K562 (cell line): ENCODE results near the gene SARS1. TPM values are rescaled to one million over a fixed set of nuclear protein-coding genes. Genes with fewer than 3 reads are reported as not detected.
A peak's percentile ranks its signal among the peaks of the same experiment; 100 is the strongest.

Experiments
- ATF2 ChIP-seq: sonication (generic); formaldehyde crosslinking; IDR thresholded peaks from 2 replicates; pipeline ENCODE4 v1.8.1; 2022; ENCODE audit warnings: missing genetic modification reagents
- ATF6 ChIP-seq: sonication (generic); formaldehyde crosslinking; IDR thresholded peaks from 2 replicates; pipeline ENCODE4 v1.4.0; 2020; ENCODE audit warnings: mild to moderate bottlenecking, missing genetic modification reagents
- CC2D1A ChIP-seq: fragments of 450-650 bp; IDR thresholded peaks from 2 replicates; pipeline ENCODE4 v1.6.1; 2017; ENCODE audit warnings: mild to moderate bottlenecking
- CEBPZ ChIP-seq: fragments of 150-350 bp; IDR thresholded peaks from 2 replicates; pipeline ENCODE4 v1.6.1; 2014; ENCODE audit warnings: low read depth, mild to moderate bottlenecking, low read length, borderline replicate concordance
- E2F4 ChIP-seq: sonication (generic); formaldehyde crosslinking; IDR thresholded peaks from 2 replicates; pipeline ENCODE4 v1.8.0; 2022; ENCODE audit warnings: mild to moderate bottlenecking, low read depth, missing genetic modification reagents
- ETV5 ChIP-seq: sonication (generic); formaldehyde crosslinking; IDR thresholded peaks from 2 replicates; pipeline ENCODE4 v1.4.0; 2020; ENCODE audit warnings: low read depth, mild to moderate bottlenecking, missing genetic modification reagents
- FOSL1 ChIP-seq: fragments of 200-800 bp; sonication (Bioruptor generic); conservative IDR thresholded peaks from 2 replicates; pipeline ENCODE4 v1.6.1; 2016; ENCODE audit warnings: missing genetic modification characterization, missing compliant biosample characterization
- FOXJ3 ChIP-seq: sonication (generic); formaldehyde crosslinking; IDR thresholded peaks from 2 replicates; pipeline ENCODE4 v1.4.0; 2020; ENCODE audit warnings: mild to moderate bottlenecking, missing genetic modification reagents
- FOXO4 ChIP-seq: fragments of 450-650 bp; formaldehyde crosslinking; IDR thresholded peaks from 2 replicates; pipeline ENCODE4 v1.4.0; 2020; ENCODE audit warnings: mild to moderate bottlenecking, moderate library complexity
- NR2C2 ChIP-seq, 2 experiments: fragments of 200-800 bp in 1 of 2; sonication (Bioruptor generic) in 1 of 2; sonication (generic) in 1 of 2; formaldehyde crosslinking in 1 of 2; IDR thresholded peaks; 2 replicates each; pipeline versions ENCODE4 v1.6.1 to v1.8.0; 2016 to 2022; ENCODE audit warnings: mild to moderate bottlenecking in 1 of 2, missing compliant biosample characterization in 1 of 2, missing genetic modification characterization in 1 of 2, missing genetic modification reagents in 1 of 2
- NR2F6 ChIP-seq: fragments of 450-650 bp; formaldehyde crosslinking; IDR thresholded peaks from 2 replicates; pipeline ENCODE4 v1.4.0; 2020; ENCODE audit warnings: mild to moderate bottlenecking
- PURB ChIP-seq: sonication (generic); formaldehyde crosslinking; IDR thresholded peaks from 2 replicates; pipeline ENCODE4 v1.9.0; 2021; ENCODE audit warnings: low read depth, mild to moderate bottlenecking, missing genetic modification reagents
- RB1 ChIP-seq: fragments of 450-650 bp; IDR thresholded peaks from 2 replicates; pipeline ENCODE4 v1.6.1; 2017; ENCODE audit warnings: low read depth, mild to moderate bottlenecking
- SOX6 ChIP-seq: fragments of 450-650 bp; IDR thresholded peaks from 2 replicates; pipeline ENCODE4 v1.6.1; 2014; ENCODE audit warnings: mild to moderate bottlenecking
- ZNF143 ChIP-seq: sonication (generic); formaldehyde crosslinking; IDR thresholded peaks from 2 replicates; pipeline ENCODE4 v1.9.0; 2022; ENCODE audit warnings: mild to moderate bottlenecking, missing genetic modification reagents
- ZNF354B ChIP-seq: fragments of 250-450 bp; sonication (Bioruptor Pico); IDR thresholded peaks from 2 replicates; pipeline ENCODE4 v1.4.0; 2020
- polyA plus RNA-seq, 8 experiments: library from polyadenylated mRNA; depleted of rRNA in 4 of 8; stranded (reverse) in 5 of 8; unstranded in 3 of 8; fragments of >200 nt; fragmentation: Nextera tagmentation in 2 of 8; fragmentation: Illumina TruSeq in 1 of 8; extraction: Ambion mirVana in 2 of 8; extraction: Trizol in 1 of 8; gene quantifications; 2 replicates each; pipeline versions ENCODE4 v1.2.1 to v1.2.3, GENCODE V29; 2011 to 2014; ENCODE audit warnings: inconsistent platforms in 1 of 8, missing spikeins in 1 of 8
- total RNA-seq, 7 experiments: library from RNA; depleted of rRNA in 6 of 7; stranded (reverse); fragments of >200 nt in 6 of 7; fragmentation: Illumina TruSeq in 2 of 7; extraction: Trizol in 2 of 7; gene quantifications; 2 replicates each; pipeline versions ENCODE4 v1.2.1 to v1.2.3, GENCODE V29; 2011 to 2021; ENCODE audit warnings: low replicate concordance in 1 of 7

SARS1 gene
- total and polyA plus RNA-seq, 9 of the 15 experiments (the other 6 are each of a cell fraction or from before 2014, with no cell fraction given) = 221 to 623 (median 254) TPM

- TF ChIP-seq NR2C2 (CRISPR knock-in tag; IDR thresholded peaks at IDR 0.05) (no peak), NR2C2 (tag; IDR thresholded peaks at IDR 0.05) (peak; percentile 76), ETV5 (CRISPR knock-in tag) (peak; percentile 99), RB1 (peak; percentile 85), CEBPZ (no peak), ZNF354B (CRISPR knock-in tag) (no peak), SOX6 (peak; percentile 30; the same call in 1 of the 2 replicates), E2F4 (CRISPR knock-in tag) (no peak), PURB (CRISPR knock-in tag) (no peak), ATF2 (CRISPR knock-in tag) (no peak), ATF6 (peak; percentile 69; the same call in 1 of the 2 replicates), ZNF143 (no peak; the same call in 1 of the 2 replicates), CC2D1A (peak; percentile 71), FOXJ3 (CRISPR knock-in tag) (no peak), FOSL1 (tag) (no peak), FOXO4 (CRISPR knock-in tag) (0 out of 2 replicates have a peak, but pooled peaks have one; percentile 69), NR2F6 (CRISPR knock-in tag) (no peak)
Measured at GRCh38 chr1:109282952-109283747, 69.4 kb downstream of the SARS1 start, which contains the start of gene PSRC1 (continued).
